Measurements from ENCODE around the gene SAP30BP.
"Not testable (repeated sequence)": the region's sequence is repeated elsewhere in the genome, so short reads cannot be mapped to it uniquely, and the experiment has no call there.

The SAP30BP gene

GRCh38 chr17:75630071-75630917, 36.8 kb upstream of the SAP30BP start:
- peaks cover 3% of the 10 kb centered on the region for H3K4me1 Mint-ChIP-seq
- no peak for ATAC-seq
- DNase-seq: no peak

GRCh38 chr17:75631353-75631752, 35.8 kb upstream of the SAP30BP start:
- Mint-ChIP-seq H3K36me3 (ENCODE audit: low read depth) (no peaks in the 10 kb centered on the region), H3K9me3 (no peaks in the 10 kb centered on the region), H3K27ac (no peak overlapping the region), H3K4me1 (peaks cover 3% of the 10 kb centered on the region), H3K27me3 (no peaks in the 10 kb centered on the region), H3K4me3 (no peak overlapping the region)
- DNase-seq (no peak), ATAC-seq (no peak)

More at GRCh38 chr17:75630071-75630917, 36.8 kb upstream of the SAP30BP start:
- no peaks in the 10 kb centered on the region for H3K27me3 Mint-ChIP-seq
- no peak overlapping the region for H3K27ac Mint-ChIP-seq
- H3K4me3 Mint-ChIP-seq: no peak overlapping the region
- H3K9me3 Mint-ChIP-seq: no peaks in the 10 kb centered on the region
- no peaks in the 10 kb centered on the region for H3K36me3 Mint-ChIP-seq (ENCODE audit: low read depth)

- Mint-ChIP-seq H3K36me3 (ENCODE audit: low read depth) (no peaks in the 10 kb centered on the region), H3K4me1 (peaks cover 3% of the 10 kb centered on the region), H3K27me3 (no peaks in the 10 kb centered on the region), H3K27ac (no peak overlapping the region), H3K9me3 (no peaks in the 10 kb centered on the region), H3K4me3 (no peak overlapping the region)
- no peak for DNase-seq
- no peak for ATAC-seq
Measured at GRCh38 chr17:75632428-75632827, 34.7 kb upstream of the SAP30BP start.

GRCh38 chr17:75632863-75633485, 34.2 kb upstream of the SAP30BP start, which contains the start of gene SMIM5:
Gene SMIM5, plus strand, starts transcription at chr17:75633434. Its CDS starts 6,768 bp downstream, at chr17:75640202.
- H3K4me3 Mint-ChIP-seq: no peak within 1 kb of the TSS
- peak; percentile 90 for DNase-seq
- no peaks in the 10 kb centered on the region for H3K36me3 Mint-ChIP-seq (ENCODE audit: low read depth)
- no peaks in the 10 kb centered on the region for H3K27me3 Mint-ChIP-seq
- peak; percentile 70 for ATAC-seq
- peaks cover 3% of the 10 kb centered on the region for H3K4me1 Mint-ChIP-seq
- no peaks in the 10 kb centered on the region for H3K9me3 Mint-ChIP-seq
- no peak within 1 kb of the TSS for H3K27ac Mint-ChIP-seq

- ATAC-seq (peak; percentile 25), DNase-seq (peak; percentile 48)
- H3K4me3 Mint-ChIP-seq: no peak overlapping the region
- H3K27ac Mint-ChIP-seq: no peak overlapping the region
- no peaks in the 10 kb centered on the region for H3K36me3 Mint-ChIP-seq (ENCODE audit: low read depth)
- peaks cover 3% of the 10 kb centered on the region for H3K4me1 Mint-ChIP-seq
- H3K27me3 Mint-ChIP-seq: no peaks in the 10 kb centered on the region
- no peaks in the 10 kb centered on the region for H3K9me3 Mint-ChIP-seq
Measured at GRCh38 chr17:75633486-75634375, 33.4 kb upstream of the SAP30BP start.

- Mint-ChIP-seq H3K9me3 (no peaks in the 10 kb centered on the region), H3K4me3 (no peak overlapping the region), H3K36me3 (ENCODE audit: low read depth) (no peaks in the 10 kb centered on the region), H3K27me3 (no peaks in the 10 kb centered on the region), H3K4me1 (peaks cover 3% of the 10 kb centered on the region), H3K27ac (no peak overlapping the region)
- ATAC-seq: no peak
- no peak for DNase-seq
Measured at GRCh38 chr17:75634376-75634740, 32.8 kb upstream of the SAP30BP start.

GRCh38 chr17:75634754-75635609, 32.2 kb upstream of the SAP30BP start:
- Mint-ChIP-seq H3K4me1 (peaks cover 3% of the 10 kb centered on the region), H3K36me3 (ENCODE audit: low read depth) (no peaks in the 10 kb centered on the region), H3K4me3 (no peak overlapping the region), H3K27ac (no peak overlapping the region), H3K27me3 (no peaks in the 10 kb centered on the region), H3K9me3 (no peaks in the 10 kb centered on the region)
- ATAC-seq (no peak), DNase-seq (no peak)

- H3K9me3 Mint-ChIP-seq: no peaks in the 10 kb centered on the region
- no peaks in the 10 kb centered on the region for H3K36me3 Mint-ChIP-seq (ENCODE audit: low read depth)
- DNase-seq (no peak), ATAC-seq (no peak)
- no peaks in the 10 kb centered on the region for H3K27me3 Mint-ChIP-seq
- H3K27ac Mint-ChIP-seq: no peak overlapping the region
- no peak overlapping the region for H3K4me3 Mint-ChIP-seq
- peaks cover 3% of the 10 kb centered on the region for H3K4me1 Mint-ChIP-seq
Measured at GRCh38 chr17:75635610-75636202, 31.4 kb upstream of the SAP30BP start.

GRCh38 chr17:75636381-75637142, 30.6 kb upstream of the SAP30BP start:
- H3K4me1 Mint-ChIP-seq: peaks cover 3% of the 10 kb centered on the region
- H3K27ac Mint-ChIP-seq: no peak overlapping the region
- no peak for DNase-seq
- H3K27me3 Mint-ChIP-seq: no peaks in the 10 kb centered on the region
- H3K36me3 Mint-ChIP-seq (ENCODE audit: low read depth): no peaks in the 10 kb centered on the region
- no peak for ATAC-seq
- no peaks in the 10 kb centered on the region for H3K9me3 Mint-ChIP-seq
- H3K4me3 Mint-ChIP-seq: no peak overlapping the region

GRCh38 chr17:75637143-75637538, 30.0 kb upstream of the SAP30BP start:
- no peak overlapping the region for H3K4me3 Mint-ChIP-seq
- ATAC-seq: no peak
- DNase-seq: no peak
- peaks cover 3% of the 10 kb centered on the region for H3K4me1 Mint-ChIP-seq
- no peaks in the 10 kb centered on the region for H3K36me3 Mint-ChIP-seq (ENCODE audit: low read depth)
- no peak overlapping the region for H3K27ac Mint-ChIP-seq
- H3K9me3 Mint-ChIP-seq: no peaks in the 10 kb centered on the region
- no peaks in the 10 kb centered on the region for H3K27me3 Mint-ChIP-seq

GRCh38 chr17:75637551-75637950, 29.6 kb upstream of the SAP30BP start:
- Mint-ChIP-seq H3K4me1 (peaks cover 3% of the 10 kb centered on the region), H3K9me3 (no peaks in the 10 kb centered on the region), H3K36me3 (ENCODE audit: low read depth) (no peaks in the 10 kb centered on the region), H3K4me3 (no peak overlapping the region), H3K27ac (no peak overlapping the region), H3K27me3 (no peaks in the 10 kb centered on the region)
- ATAC-seq (no peak), DNase-seq (no peak)

GRCh38 chr17:75638039-75638438, 29.1 kb upstream of the SAP30BP start:
- H3K4me3 Mint-ChIP-seq; DNase-seq; ATAC-seq; H3K9me3 Mint-ChIP-seq; H3K27ac Mint-ChIP-seq; H3K4me1 Mint-ChIP-seq; H3K27me3 Mint-ChIP-seq; H3K36me3 Mint-ChIP-seq (ENCODE audit: low read depth): not testable (repeated sequence)

- no peaks in the 10 kb centered on the region for H3K27me3 Mint-ChIP-seq
- H3K4me1 Mint-ChIP-seq: peaks cover 1% of the 10 kb centered on the region
- no peak for DNase-seq
- H3K4me3 Mint-ChIP-seq: no peak overlapping the region
- no peaks in the 10 kb centered on the region for H3K9me3 Mint-ChIP-seq
- no peaks in the 10 kb centered on the region for H3K36me3 Mint-ChIP-seq (ENCODE audit: low read depth)
- no peak for ATAC-seq
- H3K27ac Mint-ChIP-seq: no peak overlapping the region
Measured at GRCh38 chr17:75638893-75639292, 28.2 kb upstream of the SAP30BP start.

Measured in activated naive CD8-positive, alpha-beta T cell treated with anti-CD3 and anti-CD28 coated beads, Interleukin-2, amount 50 U/mL, for 24 hours (primary cell).